Measurements from ENCODE around the gene CIAO2A.

DNA sequence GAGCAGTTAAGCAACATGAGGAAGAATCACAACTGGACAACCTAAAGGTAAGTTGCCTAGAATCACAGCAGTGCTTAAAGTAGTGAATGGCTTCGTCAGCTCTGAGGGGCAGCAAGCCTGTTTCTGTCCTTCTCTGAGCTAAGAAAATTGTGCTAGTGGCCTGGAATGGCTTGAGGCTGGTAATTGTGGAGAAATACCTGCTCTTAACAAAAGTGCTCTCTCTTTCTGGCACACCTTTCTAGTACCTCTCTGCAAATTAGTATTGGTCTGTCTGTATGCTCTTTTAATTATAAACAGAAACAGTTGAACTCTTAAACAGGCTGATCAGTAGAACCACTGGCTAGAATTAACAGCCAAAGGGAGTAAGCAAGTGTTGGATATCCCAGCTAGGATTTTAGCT, 13.7 kb upstream of the CIAO2A start:
- TF ChIP-seq, protein P1, sequence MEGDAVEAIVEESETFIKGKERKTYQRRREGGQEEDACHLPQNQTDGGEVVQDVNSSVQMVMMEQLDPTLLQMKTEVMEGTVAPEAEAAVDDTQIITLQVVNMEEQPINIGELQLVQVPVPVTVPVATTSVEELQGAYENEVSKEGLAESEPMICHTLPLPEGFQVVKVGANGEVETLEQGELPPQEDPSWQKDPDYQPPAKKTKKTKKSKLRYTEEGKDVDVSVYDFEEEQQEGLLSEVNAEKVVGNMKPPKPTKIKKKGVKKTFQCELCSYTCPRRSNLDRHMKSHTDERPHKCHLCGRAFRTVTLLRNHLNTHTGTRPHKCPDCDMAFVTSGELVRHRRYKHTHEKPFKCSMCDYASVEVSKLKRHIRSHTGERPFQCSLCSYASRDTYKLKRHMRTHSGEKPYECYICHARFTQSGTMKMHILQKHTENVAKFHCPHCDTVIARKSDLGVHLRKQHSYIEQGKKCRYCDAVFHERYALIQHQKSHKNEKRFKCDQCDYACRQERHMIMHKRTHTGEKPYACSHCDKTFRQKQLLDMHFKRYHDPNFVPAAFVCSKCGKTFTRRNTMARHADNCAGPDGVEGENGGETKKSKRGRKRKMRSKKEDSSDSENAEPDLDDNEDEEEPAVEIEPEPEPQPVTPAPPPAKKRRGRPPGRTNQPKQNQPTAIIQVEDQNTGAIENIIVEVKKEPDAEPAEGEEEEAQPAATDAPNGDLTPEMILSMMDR (IDR thresholded peaks at IDR 0.05; ENCODE audit: low read length), result no peak
- TF ChIP-seq EZH2 (optimal IDR thresholded peaks at IDR 0.05; ENCODE audit: low read depth, low read length) (no peak), EZH2phosphoT487 (IDR thresholded peaks at IDR 0.05; ENCODE audit: low read length) (no peak)

Data from MM.1S (cell line).